ENCODE results near the gene GABRR1. TPM values are rescaled to one million over a fixed set of nuclear protein-coding genes. Genes with fewer than 3 reads are reported as not detected.
"Not testable (repeated sequence)": the region's sequence is repeated elsewhere in the genome, so short reads cannot be mapped to it uniquely, and the experiment has no call there.

Gene GABRR1
- total RNA-seq, 1 donor: not detected

- DNase-seq (ENCODE audit: low read depth): peak; percentile 5
These were observed 26.1 kb upstream of the GABRR1 start for GRCh38 chr6:89243331-89243629.

GRCh38 chr6:89242574-89243330 lies 25.6 kb upstream of the GABRR1 start:
- H3K4me3 ChIP-seq (ENCODE audit: low read depth, low read length): no peak overlapping the region
- TF ChIP-seq, protein P1, sequence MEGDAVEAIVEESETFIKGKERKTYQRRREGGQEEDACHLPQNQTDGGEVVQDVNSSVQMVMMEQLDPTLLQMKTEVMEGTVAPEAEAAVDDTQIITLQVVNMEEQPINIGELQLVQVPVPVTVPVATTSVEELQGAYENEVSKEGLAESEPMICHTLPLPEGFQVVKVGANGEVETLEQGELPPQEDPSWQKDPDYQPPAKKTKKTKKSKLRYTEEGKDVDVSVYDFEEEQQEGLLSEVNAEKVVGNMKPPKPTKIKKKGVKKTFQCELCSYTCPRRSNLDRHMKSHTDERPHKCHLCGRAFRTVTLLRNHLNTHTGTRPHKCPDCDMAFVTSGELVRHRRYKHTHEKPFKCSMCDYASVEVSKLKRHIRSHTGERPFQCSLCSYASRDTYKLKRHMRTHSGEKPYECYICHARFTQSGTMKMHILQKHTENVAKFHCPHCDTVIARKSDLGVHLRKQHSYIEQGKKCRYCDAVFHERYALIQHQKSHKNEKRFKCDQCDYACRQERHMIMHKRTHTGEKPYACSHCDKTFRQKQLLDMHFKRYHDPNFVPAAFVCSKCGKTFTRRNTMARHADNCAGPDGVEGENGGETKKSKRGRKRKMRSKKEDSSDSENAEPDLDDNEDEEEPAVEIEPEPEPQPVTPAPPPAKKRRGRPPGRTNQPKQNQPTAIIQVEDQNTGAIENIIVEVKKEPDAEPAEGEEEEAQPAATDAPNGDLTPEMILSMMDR (IDR thresholded peaks at IDR 0.05; ENCODE audit: insufficient read depth, low read depth, low read length): peak; percentile 58
- DNase-seq (ENCODE audit: low read depth): peak; percentile 66

More at GRCh38 chr6:89243331-89243629, 26.1 kb upstream of the GABRR1 start:
- H3K4me3 ChIP-seq (ENCODE audit: low read depth, low read length): no peak overlapping the region
- TF ChIP-seq, protein P1 (IDR thresholded peaks at IDR 0.05; ENCODE audit: insufficient read depth, low read depth, low read length): no peak

GRCh38 chr6:89239338-89239737 lies 22.2 kb upstream of the GABRR1 start:
- H3K4me3 ChIP-seq (ENCODE audit: low read depth, low read length): no peak overlapping the region
- no peak for DNase-seq (ENCODE audit: low read depth)
- TF ChIP-seq, protein P1 (IDR thresholded peaks at IDR 0.05; ENCODE audit: insufficient read depth, low read depth, low read length): peak; percentile 46

- DNase-seq (ENCODE audit: low read depth): no peak
- no peak overlapping the region for H3K4me3 ChIP-seq (ENCODE audit: low read depth, low read length)
- TF ChIP-seq, protein P1 (IDR thresholded peaks at IDR 0.05; ENCODE audit: insufficient read depth, low read depth, low read length): no peak
These were observed 20.0 kb upstream of the GABRR1 start for GRCh38 chr6:89237158-89237557.

DNA sequence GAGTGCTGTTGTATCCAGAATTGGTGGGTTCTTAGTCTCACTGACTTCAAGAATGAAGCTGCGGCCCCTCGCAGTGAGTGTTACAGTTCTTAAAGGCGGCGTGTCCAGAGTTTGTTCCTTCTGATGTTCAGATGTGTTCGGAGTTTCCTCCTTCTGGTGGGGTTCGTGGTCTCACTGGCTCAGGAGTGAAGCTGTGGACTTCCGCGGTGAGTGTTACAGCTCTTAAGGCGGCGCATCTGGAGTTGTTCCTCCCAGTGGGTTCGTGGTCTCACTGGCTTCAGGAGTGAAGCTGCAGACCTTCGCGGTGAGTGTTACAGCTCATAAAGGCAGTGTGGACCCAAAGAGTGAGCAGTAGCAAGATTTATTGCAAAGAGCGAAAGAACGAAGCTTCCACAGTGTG lies 16.4 kb upstream of the GABRR1 start:
- not testable (repeated sequence) for DNase-seq (ENCODE audit: low read depth); H3K4me3 ChIP-seq (ENCODE audit: low read depth, low read length)

DNA sequence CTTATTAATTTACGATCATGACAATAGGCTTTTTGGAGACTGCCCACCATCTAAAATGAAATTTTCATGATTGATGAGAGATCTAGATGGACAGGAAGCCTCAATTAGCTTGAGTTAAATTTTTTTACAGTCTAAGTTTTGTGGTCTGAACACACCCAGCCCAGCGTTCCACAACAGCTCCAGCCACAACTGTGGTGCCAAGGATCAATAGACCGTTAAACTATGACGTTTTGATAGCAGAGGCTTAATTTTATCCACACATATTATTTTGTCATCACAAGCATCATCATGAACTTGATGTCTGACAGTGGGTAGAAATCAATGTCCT lies 5.5 kb upstream of the GABRR1 start:
- no peak for DNase-seq (ENCODE audit: low read depth)
- no peak overlapping the region for H3K4me3 ChIP-seq (ENCODE audit: low read depth, low read length)
- TF ChIP-seq, protein P1 (IDR thresholded peaks at IDR 0.05; ENCODE audit: insufficient read depth, low read depth, low read length): no peak

GRCh38 chr6:89221971-89222711 lies 5.0 kb upstream of the GABRR1 start:
- TF ChIP-seq, protein P1 (IDR thresholded peaks at IDR 0.05; ENCODE audit: insufficient read depth, low read depth, low read length): no peak
- DNase-seq (ENCODE audit: low read depth): no peak
- no peak overlapping the region for H3K4me3 ChIP-seq (ENCODE audit: low read depth, low read length)

Data from fibroblast of villous mesenchyme (primary cell).